ENCODE data around the gene PTPRN2. TPM values are rescaled to one million over a fixed set of nuclear protein-coding genes. Genes with fewer than 3 reads are reported as not detected.
A peak's percentile ranks its signal among the peaks of the same experiment; 100 is the strongest.

PTPRN2 gene
- total and polyA plus RNA-seq, 2 donors from 2014 or later = 4.8 to 6.2 TPM

DNA sequence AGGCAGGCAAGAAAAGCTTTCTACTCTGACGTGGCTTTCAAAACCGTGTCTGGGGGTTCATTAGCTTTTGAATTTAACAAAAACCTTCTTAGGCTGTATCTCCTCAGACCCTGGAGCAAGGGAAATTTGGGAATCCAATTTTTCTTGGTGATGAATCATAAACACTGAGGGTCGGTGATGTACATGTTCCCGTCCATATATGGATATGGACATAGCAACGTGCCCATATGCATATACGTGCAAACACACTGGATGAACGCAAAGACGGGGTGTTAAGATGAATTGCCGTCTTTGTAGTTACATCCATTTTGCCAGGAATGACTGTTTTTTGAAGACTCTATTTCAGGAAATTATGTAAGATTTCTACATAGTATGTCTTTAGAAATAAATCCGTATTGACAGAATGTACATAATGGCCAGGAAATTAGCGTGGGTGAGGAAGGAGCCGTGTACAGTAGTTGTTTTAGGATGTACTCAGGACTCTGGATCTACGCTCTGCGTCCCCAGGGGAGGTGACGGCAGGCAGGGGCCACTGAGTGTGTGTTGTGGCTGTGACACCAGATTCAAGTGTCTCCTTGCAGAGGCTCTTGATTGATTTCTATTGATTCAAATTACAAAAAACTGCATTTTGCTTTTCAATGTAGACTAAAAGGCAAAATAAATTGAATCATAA is 1012.6 kb downstream of the PTPRN2 start:
- intact Hi-C loops (cut with DNase I) = no loop called here
- DNase-seq (no peak), FAIRE-seq (no peak)
- H3K9me3 ChIP-seq (ENCODE audit: control insufficient read depth in 2 of 3, insufficient read depth in 1 of 3, low read length in 3 of 3) = no peaks in the 10 kb centered on the region
- H3K36me3 ChIP-seq (ENCODE audit: control insufficient read depth in 2 of 3, insufficient read depth in 3 of 3, low read length in 3 of 3) = no peaks in the 10 kb centered on the region
- no peak overlapping the region for H3K9ac ChIP-seq (ENCODE audit: low read length in 3 of 3)
- TF ChIP-seq, protein P1, sequence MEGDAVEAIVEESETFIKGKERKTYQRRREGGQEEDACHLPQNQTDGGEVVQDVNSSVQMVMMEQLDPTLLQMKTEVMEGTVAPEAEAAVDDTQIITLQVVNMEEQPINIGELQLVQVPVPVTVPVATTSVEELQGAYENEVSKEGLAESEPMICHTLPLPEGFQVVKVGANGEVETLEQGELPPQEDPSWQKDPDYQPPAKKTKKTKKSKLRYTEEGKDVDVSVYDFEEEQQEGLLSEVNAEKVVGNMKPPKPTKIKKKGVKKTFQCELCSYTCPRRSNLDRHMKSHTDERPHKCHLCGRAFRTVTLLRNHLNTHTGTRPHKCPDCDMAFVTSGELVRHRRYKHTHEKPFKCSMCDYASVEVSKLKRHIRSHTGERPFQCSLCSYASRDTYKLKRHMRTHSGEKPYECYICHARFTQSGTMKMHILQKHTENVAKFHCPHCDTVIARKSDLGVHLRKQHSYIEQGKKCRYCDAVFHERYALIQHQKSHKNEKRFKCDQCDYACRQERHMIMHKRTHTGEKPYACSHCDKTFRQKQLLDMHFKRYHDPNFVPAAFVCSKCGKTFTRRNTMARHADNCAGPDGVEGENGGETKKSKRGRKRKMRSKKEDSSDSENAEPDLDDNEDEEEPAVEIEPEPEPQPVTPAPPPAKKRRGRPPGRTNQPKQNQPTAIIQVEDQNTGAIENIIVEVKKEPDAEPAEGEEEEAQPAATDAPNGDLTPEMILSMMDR (IDR thresholded peaks at IDR 0.05; ENCODE audit: borderline replicate concordance, extremely low read depth, insufficient read depth) = no peak
- H3K4me1 ChIP-seq (ENCODE audit: control insufficient read depth in 2 of 3, insufficient read depth in 2 of 3, low read depth in 1 of 3, low read length in 3 of 3) = no peaks in the 10 kb centered on the region
- H3K27ac ChIP-seq (ENCODE audit: low read depth in 2 of 2, low read length in 2 of 2) = no peak overlapping the region
- H3K27me3 ChIP-seq (ENCODE audit: control insufficient read depth, insufficient read depth, low read length) = peaks cover 7% of the 10 kb centered on the region
- no peak overlapping the region for H3K4me3 ChIP-seq (ENCODE audit: low read length in 3 of 3)

DNA sequence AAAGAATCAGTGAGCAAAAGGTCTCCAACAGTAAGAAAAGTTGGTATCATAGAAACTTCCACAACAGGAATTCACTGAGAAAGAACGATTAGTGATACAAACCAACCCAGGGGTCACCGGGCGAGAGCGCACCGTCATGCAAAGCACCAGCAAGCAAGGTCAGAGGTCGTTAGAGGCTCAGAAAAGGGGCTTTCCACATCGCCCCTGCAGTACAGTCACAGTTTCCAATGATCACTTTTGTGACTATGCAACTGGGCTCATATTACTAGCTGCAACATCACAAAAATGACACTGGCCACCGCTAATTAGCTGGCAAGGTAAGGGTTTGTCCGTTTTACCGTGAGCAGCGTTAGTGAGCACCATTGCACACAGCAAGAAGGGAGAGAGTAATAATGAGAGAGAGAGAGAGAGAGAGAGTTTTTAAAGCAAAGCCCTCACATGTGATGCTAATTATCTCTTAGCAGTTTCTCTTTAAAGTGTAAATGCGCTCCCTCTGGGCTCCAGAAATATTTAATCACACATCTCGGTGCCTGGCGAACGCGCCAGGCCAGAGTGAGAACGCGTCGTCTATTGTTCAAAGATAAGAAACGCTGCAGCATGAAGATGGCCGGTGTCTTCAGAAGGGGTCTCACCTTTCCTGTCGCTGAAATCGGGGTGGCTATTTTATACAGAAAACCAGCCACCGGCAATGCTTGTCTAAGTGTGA is 1013.4 kb downstream of the PTPRN2 start:
- Histone ChIP-seq H3K9ac (ENCODE audit: low read length in 3 of 3) (no peak overlapping the region), H3K27ac (ENCODE audit: low read depth in 2 of 2, low read length in 2 of 2) (no peak overlapping the region), H3K9me3 (ENCODE audit: control insufficient read depth in 2 of 3, insufficient read depth in 1 of 3, low read length in 3 of 3) (no peaks in the 10 kb centered on the region), H3K27me3 (ENCODE audit: control insufficient read depth, insufficient read depth, low read length) (peaks cover 7% of the 10 kb centered on the region), H3K4me1 (ENCODE audit: control insufficient read depth in 2 of 3, insufficient read depth in 2 of 3, low read depth in 1 of 3, low read length in 3 of 3) (no peaks in the 10 kb centered on the region), H3K4me3 (ENCODE audit: low read length in 3 of 3) (no peak overlapping the region), H3K36me3 (ENCODE audit: control insufficient read depth in 2 of 3, insufficient read depth in 3 of 3, low read length in 3 of 3) (no peaks in the 10 kb centered on the region)
- FAIRE-seq = no peak
- intact Hi-C loops (cut with DNase I) = no loop called here
- DNase-seq = peak in 1 of 5 donors; percentile 19
- TF ChIP-seq, protein P1 (IDR thresholded peaks at IDR 0.05; ENCODE audit: borderline replicate concordance, extremely low read depth, insufficient read depth) = no peak

DNA sequence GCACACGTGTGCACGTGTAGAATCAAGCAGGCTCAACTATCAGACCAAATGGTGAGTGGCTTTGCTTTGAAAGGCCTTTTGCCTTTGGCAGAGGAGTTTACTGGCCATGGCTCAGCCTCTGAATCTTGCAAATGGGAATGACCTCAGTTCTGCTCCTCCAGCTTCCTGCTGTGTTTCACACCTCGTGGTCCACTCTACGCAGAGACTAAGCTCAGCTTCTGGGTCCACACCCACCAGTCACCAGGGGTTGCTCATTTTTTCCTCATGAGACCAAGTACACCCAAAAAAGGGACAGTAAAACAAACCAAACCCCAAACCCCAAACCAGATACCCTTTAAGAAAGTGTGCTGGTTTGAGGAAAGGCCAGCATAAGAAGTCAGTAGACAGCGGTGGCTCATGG is 1014.4 kb downstream of the PTPRN2 start:
- DNase-seq (peak in 1 of 5 donors; percentile 13), FAIRE-seq (no peak)
- TF ChIP-seq, protein P1 (IDR thresholded peaks at IDR 0.05; ENCODE audit: borderline replicate concordance, extremely low read depth, insufficient read depth) = no peak
- no peak overlapping the region for H3K27ac ChIP-seq (ENCODE audit: low read depth in 2 of 2, low read length in 2 of 2)
- H3K36me3 ChIP-seq (ENCODE audit: control insufficient read depth in 2 of 3, insufficient read depth in 3 of 3, low read length in 3 of 3) = no peaks in the 10 kb centered on the region
- no peaks in the 10 kb centered on the region for H3K9me3 ChIP-seq (ENCODE audit: control insufficient read depth in 2 of 3, insufficient read depth in 1 of 3, low read length in 3 of 3)
- no peak overlapping the region for H3K4me3 ChIP-seq (ENCODE audit: low read length in 3 of 3)
- H3K27me3 ChIP-seq (ENCODE audit: control insufficient read depth, insufficient read depth, low read length) = peaks cover 7% of the 10 kb centered on the region
- intact Hi-C loops (cut with DNase I) = no loop called here
- peaks cover 0 to 3% (median 0%) of the 10 kb centered on the region in 3 donors for H3K4me1 ChIP-seq (ENCODE audit: control insufficient read depth in 2 of 3, insufficient read depth in 2 of 3, low read depth in 1 of 3, low read length in 3 of 3)
- H3K9ac ChIP-seq (ENCODE audit: low read length in 3 of 3) = no peak overlapping the region

Data from kidney (tissue), 14 donors.